MM.1S (cell line): Measurements from ENCODE around the gene HSPG2.

ENCODE experiments used
- DNase-seq: peaks from one replicate; pipeline ENCODE4 v3.0.0-alpha.2; 2015
- H2AFZ ChIP-seq: fragments of 300-600 bp; sonication (generic); 2 replicates; pipeline ENCODE4 v1.6.0; 2016; ENCODE audit warnings: antibody characterized with exemption, low read length
- H3F3A ChIP-seq: fragments of 300-600 bp; sonication (generic); 2 replicates; pipeline ENCODE4 v1.6.1; 2016; ENCODE audit warnings: mild to moderate bottlenecking, antibody characterized with exemption, low read length, moderate library complexity, mixed read lengths; ENCODE audit not compliant: insufficient read depth
- H3K27ac ChIP-seq: fragments of 300-600 bp; sonication (generic); 2 replicates; pipeline ENCODE4 v1.5.1; 2016; ENCODE audit warnings: mild to moderate bottlenecking, low read length
- H3K27me3 ChIP-seq: fragments of 300-600 bp; sonication (generic); replicated peaks from 2 replicates; pipeline ENCODE4 v1.6.0; 2016; ENCODE audit warnings: low read length; ENCODE audit not compliant: insufficient read depth
- H3K36me3 ChIP-seq: fragments of 300-600 bp; sonication (generic); replicated peaks from 2 replicates; pipeline ENCODE4 v1.6.1; 2016; ENCODE audit warnings: mild to moderate bottlenecking, low read length, mixed read lengths; ENCODE audit not compliant: insufficient read depth
- H3K4me1 ChIP-seq: fragments of 300-600 bp; sonication (generic); 2 replicates; pipeline ENCODE4 v1.6.1; 2016; ENCODE audit warnings: low read length, mixed read lengths
- H3K4me2 ChIP-seq: fragments of 300-600 bp; sonication (generic); 2 replicates; pipeline ENCODE4 v1.6.0; 2016; ENCODE audit warnings: low read depth, low read length
- H3K4me3 ChIP-seq: fragments of 300-600 bp; sonication (generic); 2 replicates; pipeline ENCODE4 v1.5.1; 2016; ENCODE audit warnings: low read length, mixed read lengths
- H3K79me2 ChIP-seq: fragments of 300-600 bp; sonication (generic); 2 replicates; pipeline ENCODE4 v1.6.1; 2016; ENCODE audit warnings: mixed run types, low read length, mixed read lengths
- H3K9ac ChIP-seq: fragments of 300-600 bp; sonication (generic); 2 replicates; pipeline ENCODE4 v1.6.1; 2016; ENCODE audit warnings: low read length, mixed read lengths
- H3K9me2 ChIP-seq: fragments of 300-600 bp; sonication (generic); replicated peaks from 2 replicates; pipeline ENCODE4 v1.6.1; 2016; ENCODE audit warnings: mild to moderate bottlenecking, low read length, mixed read lengths; ENCODE audit not compliant: insufficient read depth
- H3K9me3 ChIP-seq: fragments of 300-600 bp; sonication (generic); replicated peaks from 2 replicates; pipeline ENCODE4 v1.6.1; 2016; ENCODE audit warnings: mild to moderate bottlenecking, low read length, mixed read lengths; ENCODE audit not compliant: insufficient read depth
- H4K20me1 ChIP-seq: fragments of 300-600 bp; sonication (generic); 2 replicates; pipeline ENCODE4 v1.6.1; 2016; ENCODE audit warnings: mild to moderate bottlenecking, low read length, moderate library complexity, mixed read lengths; ENCODE audit not compliant: insufficient read depth
- CTCF ChIP-seq: fragments of 300-600 bp; sonication (generic); IDR thresholded peaks from 2 replicates; pipeline ENCODE4 v1.5.1; 2016; ENCODE audit warnings: antibody characterized with exemption, low read length, mixed read lengths
- EZH2 ChIP-seq: fragments of 300-600 bp; sonication (generic); optimal IDR thresholded peaks from 2 replicates; pipeline ENCODE3; 2017; ENCODE audit warnings: low read depth, mild to moderate bottlenecking, antibody characterized with exemption, low read length, mixed read lengths
- EZH2phosphoT487 ChIP-seq: fragments of 300-600 bp; sonication (generic); IDR thresholded peaks from 2 replicates; pipeline ENCODE4 v1.6.1; 2018; ENCODE audit warnings: antibody characterized with exemption, low read length

HSPG2 gene

GRCh38 chr1:21859669-21860179 lies 77.4 kb downstream of the HSPG2 start:
- Histone ChIP-seq H3K27ac (no peak overlapping the region), H4K20me1 (no peaks in the 10 kb centered on the region), H3K4me3 (no peak overlapping the region), H3K9me2 (no peaks in the 10 kb centered on the region), H3K4me1 (0 out of 2 replicates have a peak, but pooled peaks cover under 1% of the 10 kb centered on the region), H3F3A (no peaks in the 10 kb centered on the region), H3K36me3 (no peaks in the 10 kb centered on the region), H2AFZ (no peak overlapping the region), H3K79me2 (no peaks in the 10 kb centered on the region), H3K27me3 (no peaks in the 10 kb centered on the region), H3K9ac (no peak overlapping the region), H3K9me3 (no peaks in the 10 kb centered on the region), H3K4me2 (no peak overlapping the region)
- DNase-seq = no peak
- TF ChIP-seq CTCF (no peak), EZH2phosphoT487 (no peak), EZH2 (no peak)

- Histone ChIP-seq H2AFZ (no peak overlapping the region), H3K9ac (no peak overlapping the region), H4K20me1 (no peaks in the 10 kb centered on the region), H3K27ac (no peak overlapping the region), H3K36me3 (no peaks in the 10 kb centered on the region), H3K4me1 (no peaks in the 10 kb centered on the region), H3K9me2 (no peaks in the 10 kb centered on the region), H3K4me3 (no peak overlapping the region), H3K79me2 (no peaks in the 10 kb centered on the region), H3K9me3 (no peaks in the 10 kb centered on the region), H3F3A (no peaks in the 10 kb centered on the region), H3K4me2 (no peak overlapping the region), H3K27me3 (no peaks in the 10 kb centered on the region)
- DNase-seq = no peak
- TF ChIP-seq CTCF = no peak
- no peak for TF ChIP-seq EZH2phosphoT487
These were observed 79.1 kb downstream of the HSPG2 start for GRCh38 chr1:21857840-21858670.

- Histone ChIP-seq H2AFZ (no peak overlapping the region), H3K9me2 (no peaks in the 10 kb centered on the region), H3K4me2 (no peak overlapping the region), H3K79me2 (no peaks in the 10 kb centered on the region), H3K9ac (no peak overlapping the region), H3K4me3 (no peak overlapping the region), H3K27ac (no peak overlapping the region), H3K27me3 (no peaks in the 10 kb centered on the region), H3F3A (no peaks in the 10 kb centered on the region), H3K4me1 (no peaks in the 10 kb centered on the region), H4K20me1 (no peaks in the 10 kb centered on the region), H3K36me3 (no peaks in the 10 kb centered on the region), H3K9me3 (no peaks in the 10 kb centered on the region)
- no peak for DNase-seq
- TF ChIP-seq CTCF = no peak
- TF ChIP-seq EZH2phosphoT487 = no peak
- TF ChIP-seq EZH2 = no peak
These were observed 79.8 kb downstream of the HSPG2 start for GRCh38 chr1:21857142-21857839.
